Measurements from ENCODE around the gene SPEF2.
A peak's percentile ranks its signal among the peaks of the same experiment; 100 is the strongest.

Gene SPEF2

DNA sequence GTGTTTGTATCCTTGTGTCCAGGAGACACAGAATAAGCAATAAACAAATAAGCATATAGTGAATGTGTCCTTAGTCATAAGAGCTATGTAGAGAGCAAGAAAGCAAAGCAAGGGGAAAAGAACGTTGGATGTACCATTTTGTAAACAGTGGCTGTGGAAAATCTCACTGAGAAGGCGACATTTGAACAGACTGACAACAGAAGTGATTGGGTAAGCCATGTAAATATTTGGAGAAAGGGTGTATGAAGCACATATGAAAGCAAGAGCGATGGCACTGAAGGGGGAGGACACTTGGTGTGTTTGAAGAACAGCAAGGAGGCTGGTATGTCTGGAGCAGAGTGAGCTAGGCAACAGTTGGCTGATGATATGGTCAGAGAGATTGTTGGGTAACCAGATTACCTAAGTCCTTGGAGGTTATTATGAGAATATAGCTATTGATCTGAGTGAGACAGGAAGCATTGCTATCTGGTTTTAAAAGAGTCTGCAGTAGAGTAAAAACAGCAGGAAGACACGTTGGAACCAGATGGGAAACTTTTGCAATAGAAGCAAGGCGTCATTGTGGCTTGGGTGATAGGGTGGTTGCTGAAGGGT is 123.6 kb downstream of the SPEF2 start:
- TF ChIP-seq, protein P1, sequence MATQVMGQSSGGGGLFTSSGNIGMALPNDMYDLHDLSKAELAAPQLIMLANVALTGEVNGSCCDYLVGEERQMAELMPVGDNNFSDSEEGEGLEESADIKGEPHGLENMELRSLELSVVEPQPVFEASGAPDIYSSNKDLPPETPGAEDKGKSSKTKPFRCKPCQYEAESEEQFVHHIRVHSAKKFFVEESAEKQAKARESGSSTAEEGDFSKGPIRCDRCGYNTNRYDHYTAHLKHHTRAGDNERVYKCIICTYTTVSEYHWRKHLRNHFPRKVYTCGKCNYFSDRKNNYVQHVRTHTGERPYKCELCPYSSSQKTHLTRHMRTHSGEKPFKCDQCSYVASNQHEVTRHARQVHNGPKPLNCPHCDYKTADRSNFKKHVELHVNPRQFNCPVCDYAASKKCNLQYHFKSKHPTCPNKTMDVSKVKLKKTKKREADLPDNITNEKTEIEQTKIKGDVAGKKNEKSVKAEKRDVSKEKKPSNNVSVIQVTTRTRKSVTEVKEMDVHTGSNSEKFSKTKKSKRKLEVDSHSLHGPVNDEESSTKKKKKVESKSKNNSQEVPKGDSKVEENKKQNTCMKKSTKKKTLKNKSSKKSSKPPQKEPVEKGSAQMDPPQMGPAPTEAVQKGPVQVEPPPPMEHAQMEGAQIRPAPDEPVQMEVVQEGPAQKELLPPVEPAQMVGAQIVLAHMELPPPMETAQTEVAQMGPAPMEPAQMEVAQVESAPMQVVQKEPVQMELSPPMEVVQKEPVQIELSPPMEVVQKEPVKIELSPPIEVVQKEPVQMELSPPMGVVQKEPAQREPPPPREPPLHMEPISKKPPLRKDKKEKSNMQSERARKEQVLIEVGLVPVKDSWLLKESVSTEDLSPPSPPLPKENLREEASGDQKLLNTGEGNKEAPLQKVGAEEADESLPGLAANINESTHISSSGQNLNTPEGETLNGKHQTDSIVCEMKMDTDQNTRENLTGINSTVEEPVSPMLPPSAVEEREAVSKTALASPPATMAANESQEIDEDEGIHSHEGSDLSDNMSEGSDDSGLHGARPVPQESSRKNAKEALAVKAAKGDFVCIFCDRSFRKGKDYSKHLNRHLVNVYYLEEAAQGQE (IDR thresholded peaks at IDR 0.05; ENCODE audit: insufficient replicate concordance, low read depth) = no peak
- TF ChIP-seq POLR2AphosphoS5 (IDR thresholded peaks at IDR 0.05; ENCODE audit: low read depth) (no peak), GABPA (IDR thresholded peaks at IDR 0.05; ENCODE audit: low read depth) (no peak), SPI1 (IDR thresholded peaks at IDR 0.05; ENCODE audit: borderline replicate concordance, low read depth) (no peak)
- TF ChIP-seq, protein P2, sequence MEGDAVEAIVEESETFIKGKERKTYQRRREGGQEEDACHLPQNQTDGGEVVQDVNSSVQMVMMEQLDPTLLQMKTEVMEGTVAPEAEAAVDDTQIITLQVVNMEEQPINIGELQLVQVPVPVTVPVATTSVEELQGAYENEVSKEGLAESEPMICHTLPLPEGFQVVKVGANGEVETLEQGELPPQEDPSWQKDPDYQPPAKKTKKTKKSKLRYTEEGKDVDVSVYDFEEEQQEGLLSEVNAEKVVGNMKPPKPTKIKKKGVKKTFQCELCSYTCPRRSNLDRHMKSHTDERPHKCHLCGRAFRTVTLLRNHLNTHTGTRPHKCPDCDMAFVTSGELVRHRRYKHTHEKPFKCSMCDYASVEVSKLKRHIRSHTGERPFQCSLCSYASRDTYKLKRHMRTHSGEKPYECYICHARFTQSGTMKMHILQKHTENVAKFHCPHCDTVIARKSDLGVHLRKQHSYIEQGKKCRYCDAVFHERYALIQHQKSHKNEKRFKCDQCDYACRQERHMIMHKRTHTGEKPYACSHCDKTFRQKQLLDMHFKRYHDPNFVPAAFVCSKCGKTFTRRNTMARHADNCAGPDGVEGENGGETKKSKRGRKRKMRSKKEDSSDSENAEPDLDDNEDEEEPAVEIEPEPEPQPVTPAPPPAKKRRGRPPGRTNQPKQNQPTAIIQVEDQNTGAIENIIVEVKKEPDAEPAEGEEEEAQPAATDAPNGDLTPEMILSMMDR (IDR thresholded peaks at IDR 0.05; ENCODE audit: insufficient read depth, low read length) = no peak
- peak; percentile 3 to 7 for DNase-seq (ENCODE audit: low read depth in 1 of 2, low spot score in 1 of 2)
- Histone ChIP-seq H3K27me3 (ENCODE audit: insufficient read depth, poor library complexity, severe bottlenecking) (no peaks in the 10 kb centered on the region), H3K27ac (replicated peaks) (no peak overlapping the region), H3K4me3 (replicated peaks; ENCODE audit: insufficient read depth, low read length) (no peak overlapping the region)

DNA sequence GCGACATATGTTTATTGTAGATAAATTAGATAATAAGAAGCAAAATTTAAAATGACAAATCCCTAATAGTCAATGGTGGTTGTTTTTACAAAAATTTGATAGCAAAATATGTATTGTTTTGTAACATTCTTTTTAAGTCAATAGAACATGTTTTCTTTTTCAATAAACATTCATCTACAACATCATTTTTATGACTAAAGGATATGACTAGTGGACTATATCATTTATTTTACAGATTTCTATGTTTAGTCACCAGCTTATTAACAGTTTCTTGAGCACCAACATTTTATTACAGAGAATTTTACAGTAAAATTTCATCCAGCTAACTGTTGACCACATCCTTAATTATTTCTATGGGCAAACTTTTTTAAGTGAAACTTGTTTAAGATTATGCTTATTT is 124.3 kb downstream of the SPEF2 start:
- DNase-seq (ENCODE audit: low read depth in 1 of 2, low spot score in 1 of 2) = no peak
- Histone ChIP-seq H3K27me3 (ENCODE audit: insufficient read depth, poor library complexity, severe bottlenecking) (no peaks in the 10 kb centered on the region), H3K4me3 (replicated peaks; ENCODE audit: insufficient read depth, low read length) (no peak overlapping the region), H3K27ac (replicated peaks) (no peak overlapping the region)
- TF ChIP-seq GABPA (IDR thresholded peaks at IDR 0.05; ENCODE audit: low read depth) = no peak
- TF ChIP-seq, protein P1 (IDR thresholded peaks at IDR 0.05; ENCODE audit: insufficient replicate concordance, low read depth) = no peak
- no peak for TF ChIP-seq SPI1 (IDR thresholded peaks at IDR 0.05; ENCODE audit: borderline replicate concordance, low read depth)
- TF ChIP-seq POLR2AphosphoS5 (IDR thresholded peaks at IDR 0.05; ENCODE audit: low read depth) = no peak
- TF ChIP-seq, protein P2 (IDR thresholded peaks at IDR 0.05; ENCODE audit: insufficient read depth, low read length) = no peak

DNA sequence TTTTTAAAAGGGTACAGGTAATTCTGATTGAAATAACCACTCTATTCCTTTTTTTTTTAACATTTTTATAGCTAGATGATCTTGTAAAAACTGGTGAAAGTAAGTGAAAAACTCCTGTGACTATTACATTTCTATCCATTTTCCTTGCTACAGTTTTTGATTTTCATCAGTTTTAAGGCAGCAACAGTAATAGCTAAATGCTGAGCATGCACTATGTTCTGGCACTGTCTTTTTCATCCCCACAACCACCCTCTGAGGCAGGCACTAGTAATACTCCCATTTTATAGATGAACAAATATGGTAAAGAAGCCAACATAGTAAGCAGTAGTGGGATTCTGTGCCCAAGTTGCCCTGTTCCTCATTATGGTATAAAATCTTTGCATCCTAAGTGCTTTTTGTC is 126.0 kb downstream of the SPEF2 start:
- Histone ChIP-seq H3K4me3 (replicated peaks; ENCODE audit: insufficient read depth, low read length) (no peak overlapping the region), H3K27ac (replicated peaks) (no peak overlapping the region), H3K27me3 (ENCODE audit: insufficient read depth, poor library complexity, severe bottlenecking) (no peaks in the 10 kb centered on the region)
- no peak for DNase-seq (ENCODE audit: low read depth in 1 of 2, low spot score in 1 of 2)
- TF ChIP-seq, protein P1 (IDR thresholded peaks at IDR 0.05; ENCODE audit: insufficient replicate concordance, low read depth) = no peak
- no peak for TF ChIP-seq SPI1 (IDR thresholded peaks at IDR 0.05; ENCODE audit: borderline replicate concordance, low read depth)
- TF ChIP-seq GABPA (IDR thresholded peaks at IDR 0.05; ENCODE audit: low read depth) = no peak
- no peak for TF ChIP-seq POLR2AphosphoS5 (IDR thresholded peaks at IDR 0.05; ENCODE audit: low read depth)
- TF ChIP-seq, protein P2 (IDR thresholded peaks at IDR 0.05; ENCODE audit: insufficient read depth, low read length) = no peak

Data from HL-60 (cell line).